Measurements from ENCODE around the gene AKAP13.
A peak's percentile ranks its signal among the peaks of the same experiment; 100 is the strongest.

AKAP13 gene

DNA sequence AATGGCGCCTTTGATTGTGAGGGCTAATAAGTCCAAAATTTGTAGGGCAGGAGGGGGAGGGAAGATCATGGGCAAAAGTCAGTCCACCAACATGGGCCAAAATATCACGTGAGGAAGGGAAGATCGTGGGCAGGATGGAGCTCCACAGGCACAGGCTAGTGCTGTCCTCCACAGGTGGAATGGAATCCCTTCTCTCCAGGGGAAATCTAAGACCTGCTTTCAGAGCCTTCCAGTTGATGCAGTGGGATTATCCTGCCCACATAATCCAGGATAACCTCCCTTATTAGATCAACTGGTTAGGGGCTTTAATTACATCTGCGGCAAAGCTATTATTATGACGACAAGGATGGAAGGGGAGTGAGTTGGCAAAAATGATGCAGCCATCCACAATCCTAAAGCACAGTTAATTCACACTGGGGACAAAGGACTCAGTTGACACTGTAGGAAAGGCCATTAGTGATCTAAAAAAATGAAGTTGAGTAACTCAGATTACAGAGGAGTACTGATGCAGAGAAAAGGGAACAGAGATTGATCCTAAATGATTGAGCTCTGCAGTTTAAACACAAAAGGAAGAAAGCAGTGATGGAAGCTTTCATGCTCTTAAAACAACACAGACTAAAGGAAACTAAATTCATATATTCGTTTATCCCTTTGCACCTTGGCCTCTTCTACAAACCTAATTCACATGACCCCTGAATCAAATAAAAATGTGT lies 159.8 kb downstream of the AKAP13 start:
- no peak for DNase-seq (ENCODE audit: low read depth)

DNA sequence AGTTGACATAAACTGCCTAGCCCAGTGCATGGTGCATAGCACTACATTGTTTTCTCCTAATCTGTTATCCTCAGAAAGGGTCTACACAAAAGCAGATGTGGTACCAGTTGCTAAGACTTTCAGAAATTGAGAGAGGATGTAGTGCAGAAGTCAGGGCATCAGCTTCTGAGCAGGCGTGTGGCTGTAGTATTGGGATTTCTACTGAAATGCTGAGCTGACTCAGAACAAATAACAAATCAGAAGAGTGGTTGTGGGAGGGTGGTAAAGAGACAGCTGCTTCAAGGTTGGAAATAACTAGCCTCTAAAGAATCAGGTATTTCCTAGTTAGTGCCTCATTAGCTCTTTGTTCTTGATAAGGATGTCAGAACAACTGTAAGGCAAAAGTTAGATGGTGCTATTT lies 161.3 kb downstream of the AKAP13 start:
- DNase-seq (ENCODE audit: low read depth), result no peak

DNA sequence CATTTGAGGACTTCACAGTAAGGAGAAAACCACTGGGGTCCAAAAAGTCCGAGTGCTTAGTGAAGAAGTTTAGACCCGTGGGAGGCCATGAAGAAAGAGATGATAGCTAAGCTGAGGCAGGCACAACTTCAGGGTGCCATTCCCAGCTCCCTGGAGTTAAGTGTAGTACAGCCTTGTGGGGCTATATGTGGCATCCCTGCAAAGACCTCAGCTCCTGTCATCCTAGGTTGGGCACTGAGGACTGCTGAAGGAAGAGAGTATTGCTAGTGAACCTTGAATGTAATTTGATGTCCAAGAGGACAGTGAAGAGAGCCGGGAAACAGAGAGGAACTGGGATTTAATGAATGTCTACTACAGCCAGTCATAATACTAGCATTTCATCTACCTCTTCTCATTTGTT lies 162.1 kb downstream of the AKAP13 start:
- DNase-seq (ENCODE audit: low read depth), result no peak

DNA sequence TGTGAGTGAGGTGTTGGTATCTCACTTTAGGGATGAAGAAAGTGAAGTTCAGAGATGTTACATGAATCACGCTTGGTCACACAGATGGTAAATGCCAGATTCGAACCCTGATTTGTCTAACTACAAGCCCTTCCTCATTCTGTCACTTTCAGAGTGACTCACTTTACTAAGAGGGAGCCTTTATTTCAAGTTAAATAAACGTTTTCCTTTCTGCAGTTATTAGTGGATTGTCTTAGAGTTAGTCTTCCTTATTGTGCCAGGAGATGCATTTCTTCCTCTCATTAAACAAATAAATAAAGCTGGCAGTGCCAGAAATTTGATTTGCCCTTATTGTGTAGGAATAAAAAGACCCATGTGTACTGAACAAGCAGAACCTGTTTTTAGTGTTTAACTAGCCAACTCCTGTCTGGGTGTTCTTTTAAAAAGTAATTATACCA lies 162.5 kb downstream of the AKAP13 start:
- no peak for DNase-seq (ENCODE audit: low read depth)

DNA sequence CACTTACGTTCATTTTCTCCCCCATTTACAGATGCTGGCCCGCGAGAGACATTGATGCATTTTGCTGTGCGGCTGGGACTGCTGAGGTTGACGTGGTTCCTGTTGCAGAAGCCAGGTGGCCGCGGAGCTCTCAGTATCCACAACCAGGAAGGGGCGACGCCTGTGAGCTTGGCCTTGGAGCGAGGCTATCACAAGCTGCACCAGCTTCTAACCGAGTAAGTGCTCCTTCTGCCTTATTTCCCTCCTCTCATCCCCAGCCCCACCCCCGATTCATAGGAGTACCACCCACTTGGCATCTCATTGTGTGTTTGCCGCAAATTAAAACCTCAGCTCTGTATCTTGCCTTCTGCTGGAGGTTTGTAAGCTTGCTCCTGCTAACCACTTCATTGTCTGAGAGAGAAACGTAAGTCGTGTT lies 163.3 kb downstream of the AKAP13 start:
- peak; percentile 36 for DNase-seq (ENCODE audit: low read depth)

DNA sequence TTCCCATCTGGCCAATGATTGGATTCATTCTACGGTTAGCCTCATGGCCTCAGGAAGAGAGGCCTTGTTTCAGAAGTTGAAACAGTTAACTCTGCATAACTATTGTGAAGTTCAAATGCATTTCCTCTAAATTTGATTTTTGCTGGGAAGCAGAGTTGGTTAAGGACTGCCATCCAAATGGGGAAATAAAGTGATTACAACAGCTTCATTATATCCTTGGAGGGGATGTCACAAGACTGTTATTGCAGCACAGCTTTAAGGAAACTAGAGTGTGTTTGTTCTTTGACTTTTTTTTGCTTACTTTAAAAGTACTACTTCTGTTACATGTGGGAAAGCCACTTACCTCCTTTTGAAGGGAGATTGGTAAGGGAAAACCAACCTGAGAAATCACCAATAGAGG lies 164.8 kb downstream of the AKAP13 start:
- DNase-seq (ENCODE audit: low read depth), result no peak

DNA sequence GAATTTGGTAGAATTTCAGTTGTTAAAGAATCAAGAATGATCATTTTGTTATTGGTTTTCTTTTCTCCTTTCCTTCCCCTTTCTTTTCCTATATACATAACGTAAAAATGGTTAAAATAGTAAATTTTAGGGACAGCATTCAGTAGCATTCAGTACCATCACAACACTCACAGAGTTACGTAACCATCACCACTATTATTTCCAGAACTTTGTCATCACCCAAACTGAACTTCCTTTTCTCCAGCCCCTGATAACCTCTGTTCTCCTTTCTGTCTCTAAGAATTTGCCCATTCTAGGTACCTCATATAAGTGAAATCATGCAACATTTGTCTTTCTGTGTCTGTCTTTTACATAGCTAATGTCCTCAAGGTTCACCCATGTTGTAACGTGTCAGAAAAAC lies 165.3 kb downstream of the AKAP13 start:
- DNase-seq (ENCODE audit: low read depth), result no peak

DNA sequence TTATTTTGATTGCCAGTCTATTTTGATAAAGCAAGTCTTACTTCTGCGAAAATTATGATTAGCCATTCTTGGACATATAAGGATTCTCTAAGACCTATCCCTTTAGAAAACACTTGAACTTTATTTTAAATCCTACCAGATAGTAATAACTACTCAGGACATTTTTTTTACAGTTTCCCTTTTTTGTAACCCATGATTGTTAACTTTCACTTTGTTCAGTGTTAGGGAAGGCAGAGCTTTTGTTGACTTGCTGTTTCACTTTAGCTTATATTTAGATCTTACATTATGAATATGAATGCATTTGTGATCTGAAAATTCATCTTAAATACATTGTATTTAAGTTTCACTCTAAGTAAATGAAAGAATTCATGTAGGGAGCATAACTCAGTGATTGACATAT lies 167.0 kb downstream of the AKAP13 start:
- DNase-seq (ENCODE audit: low read depth), result no peak

DNA sequence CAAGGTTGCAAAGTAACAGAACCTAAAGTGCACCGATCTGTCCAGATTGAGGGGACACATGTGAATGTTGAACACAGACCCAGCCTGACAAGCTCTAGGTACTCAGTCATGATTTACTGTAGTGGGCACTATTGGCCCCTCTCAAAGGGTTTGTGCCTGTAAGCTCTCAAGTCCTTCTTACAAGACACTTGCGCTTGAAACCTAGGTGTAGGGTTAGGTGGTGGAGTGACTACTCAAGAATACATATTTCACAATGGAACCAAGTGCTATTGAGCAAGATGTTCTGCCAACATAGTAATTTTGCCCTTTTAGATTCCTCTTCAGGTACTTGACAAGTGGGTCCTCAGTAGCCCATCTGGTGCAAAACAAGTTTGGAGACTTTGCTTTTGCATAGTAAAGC lies 169.9 kb downstream of the AKAP13 start:
- no peak for DNase-seq (ENCODE audit: low read depth)

DNA sequence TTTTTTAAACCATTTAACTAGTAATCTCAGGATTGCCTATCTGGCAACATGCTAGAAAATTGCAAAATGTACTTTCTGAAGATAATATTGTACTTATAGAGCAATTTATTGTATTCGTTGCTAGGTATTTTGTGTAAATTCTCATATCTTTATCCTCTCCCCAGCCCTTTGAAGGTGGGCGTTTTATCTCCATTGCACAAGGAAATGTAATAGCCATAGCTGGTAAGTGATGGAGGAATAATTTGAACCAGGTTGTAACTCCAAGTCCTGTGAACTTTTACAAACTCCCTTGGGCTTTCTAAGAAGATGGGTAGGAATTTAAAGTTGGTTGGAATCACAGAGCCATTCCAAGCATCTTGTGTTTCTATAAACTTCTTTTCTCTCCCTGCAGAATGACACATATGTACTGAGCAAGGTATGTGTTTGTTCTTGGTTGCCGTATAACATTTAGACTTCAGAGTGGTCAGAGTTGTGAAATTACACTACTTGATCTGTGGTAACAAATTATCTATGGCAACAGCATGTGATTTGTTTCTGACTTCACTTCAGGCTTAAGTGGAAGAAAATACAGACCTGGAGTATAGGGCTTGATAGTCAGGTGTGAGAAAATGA lies 170.9 kb downstream of the AKAP13 start:
- no peak for DNase-seq (ENCODE audit: low read depth)

DNA sequence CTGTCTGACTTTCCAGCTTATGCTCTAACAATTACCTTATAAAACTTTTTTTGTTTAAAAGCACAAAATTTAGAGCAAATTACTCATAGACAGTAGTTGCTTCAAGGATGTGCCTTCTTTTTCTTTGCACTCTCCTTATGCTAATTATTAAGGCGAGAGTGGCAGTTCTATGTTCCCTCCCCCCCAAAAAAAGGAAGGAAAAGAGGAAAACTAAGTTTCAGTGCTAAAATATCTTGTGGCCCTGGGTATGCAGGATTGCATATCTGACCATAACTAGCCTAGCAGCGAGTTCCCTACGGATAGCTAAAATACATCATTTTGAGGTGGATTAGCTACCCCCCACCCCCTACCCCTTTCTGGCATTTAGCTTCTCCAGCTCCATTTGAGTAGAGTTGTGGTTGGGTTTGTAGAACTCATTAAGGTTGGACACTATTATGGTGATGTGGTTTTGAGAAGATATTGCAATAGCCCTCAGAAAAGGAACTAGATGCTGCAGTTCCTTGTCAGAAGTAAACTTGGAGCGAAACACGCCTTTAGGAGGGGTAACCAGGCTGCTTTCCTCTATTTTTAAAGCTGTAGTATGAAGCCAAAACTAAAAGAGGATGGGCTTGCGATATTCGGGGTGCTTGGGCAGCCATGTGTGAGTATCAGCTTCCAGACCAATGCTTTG lies 174.6 kb downstream of the AKAP13 start:
- DNase-seq (ENCODE audit: low read depth), result no peak

DNA sequence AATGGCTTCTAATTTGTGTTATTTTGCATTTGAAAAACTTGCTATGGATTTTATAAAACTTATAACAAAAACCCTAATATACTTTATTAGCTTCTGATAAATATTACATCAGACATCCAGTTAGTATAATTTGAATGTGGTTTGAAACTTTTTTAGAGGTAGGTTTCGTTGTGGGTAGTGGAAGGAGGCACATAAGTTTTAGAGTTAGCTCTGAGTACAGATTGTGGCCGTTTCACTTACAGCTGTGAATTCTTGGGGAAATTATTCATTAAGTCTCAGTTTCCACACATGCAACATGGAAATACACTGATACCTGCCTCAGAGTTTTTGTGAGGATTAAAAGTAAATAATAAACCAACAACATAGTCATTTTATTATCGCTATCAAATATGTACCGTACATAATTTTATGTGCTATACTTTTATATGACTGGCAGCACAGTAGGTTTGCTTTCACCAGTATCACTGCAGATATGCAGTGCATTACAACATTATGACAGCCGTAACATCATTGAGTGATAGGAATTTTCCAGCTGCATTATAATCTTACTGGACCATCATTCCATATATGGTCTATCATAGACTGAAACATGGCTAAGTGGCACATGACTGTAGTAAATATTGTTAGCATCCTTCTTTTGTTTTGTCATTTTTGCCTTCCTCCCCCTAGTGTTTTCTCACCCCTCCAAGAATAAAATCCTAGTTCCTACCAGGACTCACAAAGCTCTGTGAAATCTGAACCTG lies 175.6 kb downstream of the AKAP13 start:
- DNase-seq (ENCODE audit: low read depth), result no peak

DNA sequence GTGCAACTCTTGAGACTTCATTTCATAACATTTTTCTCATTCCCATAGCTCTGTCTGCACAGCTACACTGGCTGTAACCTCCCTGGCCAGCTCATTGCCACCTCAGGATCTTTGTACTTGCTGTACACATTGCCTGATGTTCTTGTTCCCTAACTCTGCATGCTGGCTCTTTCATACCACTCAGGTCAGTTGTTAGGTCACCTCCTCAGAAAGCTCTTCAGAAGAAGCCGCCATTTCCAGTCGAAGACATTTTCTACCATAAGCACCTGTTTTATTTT lies 176.2 kb downstream of the AKAP13 start:
- no peak for DNase-seq (ENCODE audit: low read depth)

DNA sequence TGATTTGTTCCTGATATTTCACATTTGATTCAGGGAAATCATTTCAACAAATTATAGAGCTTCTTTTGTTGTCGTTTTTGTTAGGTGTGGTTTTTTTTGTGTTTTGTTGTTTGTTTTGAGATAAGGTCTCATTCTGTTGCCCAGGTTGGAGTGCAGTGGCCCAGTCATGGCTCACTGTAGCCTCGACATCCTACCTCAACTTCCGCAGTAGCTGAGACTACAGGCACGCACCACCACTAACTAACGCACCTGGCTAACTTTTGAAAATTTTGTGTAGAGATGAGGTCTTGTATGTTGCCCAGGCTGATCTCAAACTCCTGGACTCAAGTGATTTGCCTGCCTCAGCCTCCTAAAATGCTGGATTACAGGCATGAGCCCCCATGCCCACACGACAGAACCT lies 177.0 kb downstream of the AKAP13 start:
- DNase-seq (ENCODE audit: low read depth), result no peak

DNA sequence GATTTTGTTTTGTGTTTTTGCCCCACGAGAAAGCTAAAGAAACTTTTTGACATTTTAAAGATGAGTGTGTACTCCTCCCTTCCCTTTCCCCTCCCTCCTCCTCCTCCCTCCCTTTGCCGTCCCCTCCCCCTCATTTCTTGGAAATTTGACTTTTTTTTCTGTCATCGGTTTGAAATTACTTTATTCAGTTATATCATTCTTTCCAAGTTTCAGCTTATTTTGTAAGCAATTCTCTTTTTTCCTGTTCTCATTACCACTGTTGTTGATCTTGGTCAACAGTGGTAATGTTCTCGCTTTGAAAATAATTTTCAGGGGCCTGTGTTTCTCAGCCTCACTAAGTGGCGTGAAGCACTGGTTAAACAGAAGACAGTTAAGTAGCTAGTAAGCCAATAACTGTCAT lies 178.4 kb downstream of the AKAP13 start:
- DNase-seq (ENCODE audit: low read depth), result no peak

DNA sequence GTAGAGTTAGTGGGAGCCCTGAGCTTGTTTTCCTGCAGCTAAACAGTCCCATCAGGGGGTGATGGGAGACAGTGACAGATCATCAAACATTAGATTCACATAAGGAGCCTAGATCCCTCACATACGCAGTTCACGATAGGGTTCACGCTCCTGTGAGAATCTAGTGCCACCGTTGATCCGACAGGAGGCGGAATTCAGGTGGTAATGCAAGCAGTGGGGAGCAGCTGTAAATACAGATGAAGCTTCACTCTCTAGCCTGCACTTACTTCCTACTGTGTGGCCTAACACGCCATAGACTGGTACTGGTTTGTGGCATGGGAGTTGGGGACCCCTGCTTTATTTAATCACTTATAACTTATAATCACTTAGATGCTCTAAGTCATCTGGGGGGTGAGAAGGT lies 179.1 kb downstream of the AKAP13 start:
- DNase-seq (ENCODE audit: low read depth), result no peak

DNA sequence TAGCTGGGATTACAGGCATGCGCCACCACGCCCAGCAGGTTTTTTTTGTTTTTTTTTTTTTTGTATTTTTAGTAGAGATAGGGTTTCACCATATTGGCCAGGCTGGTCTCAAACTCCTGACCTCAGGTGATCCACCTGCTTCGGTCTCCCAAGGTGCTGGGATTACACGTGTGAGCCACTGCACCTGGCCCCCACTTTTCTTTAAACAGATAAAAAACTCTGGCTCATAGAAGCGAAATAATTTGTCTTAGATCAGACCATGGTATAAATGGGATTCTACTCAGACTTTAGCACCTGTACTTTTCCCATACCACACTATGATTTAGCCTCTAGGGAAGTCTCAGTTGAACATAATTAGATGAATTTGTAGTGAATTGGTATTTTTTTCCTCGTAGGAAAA lies 182.4 kb downstream of the AKAP13 start:
- no peak for DNase-seq (ENCODE audit: low read depth)

DNA sequence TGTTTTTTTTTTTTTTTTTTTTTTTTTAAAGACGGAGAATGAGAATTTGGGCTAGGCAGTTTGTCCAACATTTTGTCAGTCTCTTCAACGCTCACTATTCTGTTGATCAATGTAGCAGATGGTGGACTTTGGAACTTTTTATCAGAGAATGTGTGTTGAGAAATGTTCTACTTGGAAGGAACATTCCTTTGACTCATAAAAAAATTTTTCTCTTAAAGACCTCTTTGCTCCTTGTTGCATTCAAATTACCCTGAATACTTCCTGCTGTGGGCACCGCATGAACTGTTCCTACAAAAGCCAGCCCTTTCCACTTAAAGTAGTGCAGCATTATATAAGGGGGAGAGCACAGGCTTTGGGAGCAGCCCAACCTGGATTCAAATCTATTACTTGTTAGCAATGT lies 182.9 kb downstream of the AKAP13 start:
- no peak for DNase-seq (ENCODE audit: low read depth)

DNA sequence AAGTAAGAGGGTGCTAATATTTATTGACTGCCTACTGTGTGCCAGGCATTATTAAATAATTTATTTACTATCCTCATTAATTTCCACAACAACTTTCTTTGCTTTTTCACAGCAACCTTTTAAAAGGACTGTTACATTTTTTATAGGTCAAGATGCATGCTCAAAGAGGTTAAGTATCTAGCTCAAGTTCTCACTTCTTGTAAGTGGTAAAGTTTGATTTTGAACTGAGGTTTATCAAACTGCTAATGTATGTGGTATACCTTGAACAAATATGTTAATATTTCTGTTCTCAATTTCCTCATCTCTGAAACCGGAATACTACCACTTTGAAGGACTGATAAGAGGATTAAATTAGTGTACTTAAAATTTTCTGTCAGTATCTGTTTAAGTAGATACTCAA lies 183.3 kb downstream of the AKAP13 start:
- no peak for DNase-seq (ENCODE audit: low read depth)

DNA sequence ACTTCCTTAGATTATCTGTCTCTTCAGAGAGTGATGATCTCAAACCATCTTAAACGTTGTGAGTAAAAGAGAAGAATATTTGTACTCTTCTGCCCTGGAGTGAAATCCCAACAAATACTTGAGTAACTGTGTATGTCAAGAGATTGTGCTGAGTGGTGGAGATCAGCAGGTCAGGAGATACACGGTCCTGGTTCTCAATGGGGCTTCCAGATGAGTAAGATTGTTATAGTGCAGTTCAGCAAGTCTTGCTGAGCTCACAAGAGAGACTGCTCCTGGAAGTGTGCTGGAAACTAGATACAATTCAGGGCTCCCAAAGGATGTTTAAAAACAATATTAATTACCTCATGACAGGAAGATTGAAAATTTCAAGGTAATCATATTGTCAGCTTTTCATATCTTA lies 184.3 kb downstream of the AKAP13 start:
- DNase-seq (ENCODE audit: low read depth), result no peak

DNA sequence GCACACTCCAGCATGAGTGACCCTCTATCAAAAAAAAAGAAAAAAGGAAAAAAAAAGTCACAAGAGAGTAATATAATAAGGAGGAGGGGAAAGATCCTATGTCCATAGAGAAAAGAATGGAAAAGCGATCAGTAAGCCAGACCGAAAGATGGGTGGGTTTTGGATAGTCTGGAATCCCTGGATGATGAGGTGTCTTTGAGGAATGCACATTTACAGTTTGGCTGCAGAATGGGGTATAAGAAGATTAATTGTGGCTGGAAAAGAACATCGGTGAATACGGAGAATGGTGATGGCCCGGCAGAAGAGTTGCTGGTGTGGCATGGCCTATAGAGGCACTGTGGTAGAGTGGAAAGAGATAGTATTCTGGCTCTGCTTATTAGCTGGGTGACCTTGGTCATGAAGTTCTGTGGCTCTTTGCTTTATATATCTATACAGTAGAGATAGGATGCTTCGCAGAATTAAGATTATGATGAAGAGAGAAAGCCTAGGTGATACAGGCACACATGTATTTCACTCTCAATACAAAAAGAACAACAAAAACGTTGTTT lies 187.9 kb downstream of the AKAP13 start:
- no peak for DNase-seq (ENCODE audit: low read depth)

DNA sequence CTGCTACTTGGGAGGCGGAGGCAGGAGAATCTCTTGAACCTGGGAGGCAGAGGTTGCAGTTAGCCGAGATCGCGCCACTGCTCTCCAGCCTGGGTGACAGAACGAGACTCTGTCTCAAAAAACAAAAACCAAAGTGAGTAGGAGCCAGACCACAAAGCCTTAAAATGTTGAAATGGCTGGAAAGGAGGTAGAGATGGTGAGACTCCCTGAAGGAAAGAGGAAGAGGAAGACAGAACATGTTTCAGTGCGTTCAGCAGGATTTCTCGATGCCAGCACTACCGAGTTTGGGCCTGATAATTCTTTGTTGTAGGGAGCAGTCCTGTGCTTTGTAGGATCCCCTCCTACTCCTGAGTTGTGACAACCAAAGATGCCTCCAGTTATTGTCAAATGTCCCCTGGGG lies 189.9 kb downstream of the AKAP13 start:
- DNase-seq (ENCODE audit: low read depth), result no peak

DNA sequence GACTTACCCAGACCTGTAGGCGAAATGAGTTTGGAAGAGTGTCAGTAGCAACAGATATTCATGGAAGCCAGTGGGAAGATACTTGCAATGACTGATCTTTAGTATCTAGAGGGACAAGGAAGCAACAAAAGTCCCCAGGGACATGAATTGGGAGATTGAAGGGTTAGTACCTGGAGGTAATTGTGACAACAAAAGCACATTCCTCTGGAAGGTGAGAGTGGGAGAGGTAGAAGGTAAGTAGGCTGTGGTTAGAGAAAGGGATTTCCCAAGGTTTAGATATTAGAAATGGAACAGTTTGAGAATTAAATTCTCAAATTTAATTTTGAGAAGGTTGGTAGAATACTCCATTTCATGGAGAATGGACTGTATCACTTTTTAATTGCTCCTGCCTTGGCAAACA lies 191.4 kb downstream of the AKAP13 start:
- no peak for DNase-seq (ENCODE audit: low read depth)
